ENCODE results near the gene SND1. TPM values are rescaled to one million over a fixed set of nuclear protein-coding genes. Genes with fewer than 3 reads are reported as not detected.

Gene SND1
- total RNA-seq, 1 donor: 202 TPM

DNA sequence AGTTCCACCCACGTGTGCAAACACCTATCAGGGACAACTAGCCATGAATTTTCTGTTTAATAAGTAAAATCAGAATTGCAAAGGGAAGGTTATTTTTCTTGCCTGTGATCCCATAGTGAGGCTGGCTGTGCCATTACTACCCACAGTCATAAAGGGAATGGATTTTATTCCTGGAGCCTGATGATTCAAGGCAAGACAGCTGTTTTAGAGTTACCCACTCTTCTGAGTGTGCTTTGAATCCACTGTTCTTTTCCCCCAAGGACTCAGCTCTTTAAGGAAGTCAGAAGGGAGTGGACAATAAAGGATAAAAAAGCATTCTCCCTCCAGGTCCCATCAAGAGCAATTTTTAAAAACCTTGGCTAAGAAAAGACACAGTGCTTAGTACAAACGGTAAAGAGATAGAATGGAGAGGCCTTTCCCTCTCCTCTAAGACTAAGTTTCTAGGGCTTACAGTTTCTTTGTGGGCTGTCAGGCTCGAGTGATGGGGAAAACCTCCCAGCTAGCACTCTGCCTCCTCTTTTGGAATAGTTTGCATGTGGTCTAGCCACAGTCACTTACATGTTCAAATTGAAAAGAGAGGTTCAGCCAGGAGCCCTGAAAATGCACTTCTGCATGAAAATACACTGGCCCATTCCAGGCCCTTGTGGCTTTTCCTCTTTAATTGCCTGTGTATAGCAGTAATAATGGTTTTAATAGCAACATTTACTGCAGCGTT is 384.4 kb downstream of the SND1 start:
- H3K4me3 ChIP-seq (ENCODE audit: low read depth, low read length): no peak overlapping the region
- no peak for DNase-seq (ENCODE audit: low read depth)
- TF ChIP-seq, protein P1, sequence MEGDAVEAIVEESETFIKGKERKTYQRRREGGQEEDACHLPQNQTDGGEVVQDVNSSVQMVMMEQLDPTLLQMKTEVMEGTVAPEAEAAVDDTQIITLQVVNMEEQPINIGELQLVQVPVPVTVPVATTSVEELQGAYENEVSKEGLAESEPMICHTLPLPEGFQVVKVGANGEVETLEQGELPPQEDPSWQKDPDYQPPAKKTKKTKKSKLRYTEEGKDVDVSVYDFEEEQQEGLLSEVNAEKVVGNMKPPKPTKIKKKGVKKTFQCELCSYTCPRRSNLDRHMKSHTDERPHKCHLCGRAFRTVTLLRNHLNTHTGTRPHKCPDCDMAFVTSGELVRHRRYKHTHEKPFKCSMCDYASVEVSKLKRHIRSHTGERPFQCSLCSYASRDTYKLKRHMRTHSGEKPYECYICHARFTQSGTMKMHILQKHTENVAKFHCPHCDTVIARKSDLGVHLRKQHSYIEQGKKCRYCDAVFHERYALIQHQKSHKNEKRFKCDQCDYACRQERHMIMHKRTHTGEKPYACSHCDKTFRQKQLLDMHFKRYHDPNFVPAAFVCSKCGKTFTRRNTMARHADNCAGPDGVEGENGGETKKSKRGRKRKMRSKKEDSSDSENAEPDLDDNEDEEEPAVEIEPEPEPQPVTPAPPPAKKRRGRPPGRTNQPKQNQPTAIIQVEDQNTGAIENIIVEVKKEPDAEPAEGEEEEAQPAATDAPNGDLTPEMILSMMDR (IDR thresholded peaks at IDR 0.05; ENCODE audit: insufficient read depth, low read length): no peak

- H3K4me3 ChIP-seq (ENCODE audit: low read depth, low read length): no peak overlapping the region
- DNase-seq (ENCODE audit: low read depth): no peak
- TF ChIP-seq, protein P1 (IDR thresholded peaks at IDR 0.05; ENCODE audit: insufficient read depth, low read length): peak; percentile 18
These were observed 385.1 kb downstream of the SND1 start for GRCh38 chr7:128037081-128037480.

DNA sequence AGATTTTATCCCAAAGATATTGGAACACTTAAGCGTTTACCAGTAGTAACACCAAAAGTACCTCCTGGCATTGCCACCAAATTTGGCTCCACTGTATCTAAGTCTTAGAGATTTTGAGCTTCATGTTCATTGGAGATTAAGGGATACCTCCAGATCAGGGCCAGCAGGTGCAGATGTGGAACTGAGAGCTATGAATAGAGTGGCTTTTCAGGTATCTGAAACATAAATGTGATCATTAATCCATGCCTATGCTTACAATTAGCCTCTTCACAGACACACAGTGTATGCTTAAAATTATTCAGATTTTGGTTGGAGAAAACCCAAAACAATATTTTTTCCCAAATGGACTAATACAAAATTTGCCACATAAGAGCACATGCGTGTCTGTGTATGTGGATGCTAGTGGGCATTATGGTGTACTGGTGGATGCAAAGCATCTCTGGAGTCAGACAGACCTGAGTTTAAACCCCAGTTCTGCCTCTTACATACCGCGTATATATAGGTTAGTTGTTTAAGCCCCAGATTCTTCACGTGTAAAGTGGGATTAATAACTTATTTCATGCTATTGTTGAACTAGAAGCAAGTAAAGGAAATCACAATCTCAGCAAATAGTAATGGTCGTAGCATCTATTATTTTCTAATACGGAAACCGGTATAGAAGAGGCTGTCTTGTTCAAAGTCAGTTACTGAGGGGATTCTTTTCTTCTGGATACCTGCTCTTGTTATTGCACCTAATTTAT is 386.1 kb downstream of the SND1 start:
- no peak for DNase-seq (ENCODE audit: low read depth)
- TF ChIP-seq, protein P1 (IDR thresholded peaks at IDR 0.05; ENCODE audit: insufficient read depth, low read length): no peak
- H3K4me3 ChIP-seq (ENCODE audit: low read depth, low read length): no peak overlapping the region

- no peak overlapping the region for H3K4me3 ChIP-seq (ENCODE audit: low read depth, low read length)
- no peak for DNase-seq (ENCODE audit: low read depth)
- TF ChIP-seq, protein P1 (IDR thresholded peaks at IDR 0.05; ENCODE audit: insufficient read depth, low read length): no peak
These were observed 387.6 kb downstream of the SND1 start for GRCh38 chr7:128039544-128039953.

DNA sequence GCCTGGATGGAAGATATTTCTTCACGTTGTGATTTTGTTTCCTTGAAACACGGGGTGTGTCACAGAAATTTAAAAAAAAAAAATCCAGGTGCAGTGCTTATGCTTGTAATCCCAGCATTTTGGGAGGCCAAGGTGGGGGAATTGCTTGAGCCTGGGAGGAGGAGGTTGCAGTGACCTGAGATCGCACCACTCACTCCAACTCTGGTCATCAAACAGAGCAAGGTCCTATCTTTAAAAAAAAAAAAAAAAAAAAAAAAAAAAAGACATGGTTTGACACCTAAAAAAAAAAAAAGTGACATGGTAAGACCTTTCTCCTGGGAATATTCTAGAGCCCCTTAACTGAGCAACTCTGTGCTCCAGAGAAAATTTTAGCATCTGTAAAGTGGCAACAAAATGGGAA is 388.2 kb downstream of the SND1 start:
- H3K4me3 ChIP-seq (ENCODE audit: low read depth, low read length): no peak overlapping the region
- DNase-seq (ENCODE audit: low read depth): no peak
- TF ChIP-seq, protein P1 (IDR thresholded peaks at IDR 0.05; ENCODE audit: insufficient read depth, low read length): no peak

DNA sequence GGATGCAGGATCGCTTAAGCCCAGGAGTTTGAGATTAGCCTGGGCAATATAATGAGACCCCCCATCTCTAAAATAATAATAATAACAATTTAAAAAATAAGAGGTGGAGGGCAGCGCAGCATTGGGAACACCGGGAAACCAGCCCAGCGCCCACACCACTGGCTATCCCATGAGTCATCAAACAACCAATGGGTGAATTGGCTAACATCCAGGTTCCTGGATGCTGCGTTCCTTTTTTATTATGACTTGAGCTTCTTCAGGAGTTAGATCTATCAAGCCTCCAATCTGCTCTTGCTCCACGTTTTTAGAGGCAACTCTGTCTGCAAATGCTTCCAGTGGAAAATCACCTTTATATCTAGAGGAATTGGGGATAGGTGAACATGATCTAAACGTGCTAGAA is 389.2 kb downstream of the SND1 start:
- DNase-seq (ENCODE audit: low read depth): peak; percentile 54
- TF ChIP-seq, protein P1 (IDR thresholded peaks at IDR 0.05; ENCODE audit: insufficient read depth, low read length): no peak
- H3K4me3 ChIP-seq (ENCODE audit: low read depth, low read length): no peak overlapping the region
